ENCODE data around the gene GCHFR. TPM values are rescaled to one million over a fixed set of nuclear protein-coding genes. Genes with fewer than 3 reads are reported as not detected.

The GCHFR gene
- total and polyA plus RNA-seq, 2 donors from 2014 or later, result 15.4 to 145 TPM

GRCh38 chr15:40731034-40731433 is 32.8 kb upstream of the GCHFR start:
- intact Hi-C loops (cut with DNase I), result no loop called here
- no peak for TF ChIP-seq CTCF (IDR thresholded peaks at IDR 0.05; ENCODE audit: borderline replicate concordance, extremely low read depth, insufficient read depth)
- H3K27ac ChIP-seq (ENCODE audit: low read depth in 2 of 2, low read length in 2 of 2), result no peak overlapping the region
- H3K4me1 ChIP-seq (ENCODE audit: control insufficient read depth in 2 of 3, insufficient read depth in 2 of 3, low read depth in 1 of 3, low read length in 3 of 3), result no peaks in the 10 kb centered on the region
- FAIRE-seq (no peak), DNase-seq (no peak)
- H3K9ac ChIP-seq (ENCODE audit: low read length in 3 of 3), result no peak overlapping the region
- H3K36me3 ChIP-seq (ENCODE audit: control insufficient read depth in 2 of 3, insufficient read depth in 3 of 3, low read length in 3 of 3), result peaks cover 2 to 5% (median 4%) of the 10 kb centered on the region in 3 donors
- H3K4me3 ChIP-seq (ENCODE audit: low read length in 3 of 3), result no peak overlapping the region
- H3K9me3 ChIP-seq (ENCODE audit: control insufficient read depth in 2 of 3, insufficient read depth in 1 of 3, low read length in 3 of 3), result no peaks in the 10 kb centered on the region
- H3K27me3 ChIP-seq (ENCODE audit: control insufficient read depth, insufficient read depth, low read length), result no peaks in the 10 kb centered on the region

- DNase-seq, result no peak
- no peak for TF ChIP-seq CTCF (IDR thresholded peaks at IDR 0.05; ENCODE audit: borderline replicate concordance, extremely low read depth, insufficient read depth)
- Histone ChIP-seq H3K4me3 (ENCODE audit: low read length in 3 of 3) (no peak overlapping the region), H3K36me3 (ENCODE audit: control insufficient read depth in 2 of 3, insufficient read depth in 3 of 3, low read length in 3 of 3) (peaks cover 2 to 31% (median 14%) of the 10 kb centered on the region in 3 donors), H3K9ac (ENCODE audit: low read length in 3 of 3) (no peak overlapping the region), H3K9me3 (ENCODE audit: control insufficient read depth in 2 of 3, insufficient read depth in 1 of 3, low read length in 3 of 3) (no peaks in the 10 kb centered on the region), H3K27me3 (ENCODE audit: control insufficient read depth, insufficient read depth, low read length) (no peaks in the 10 kb centered on the region), H3K4me1 (ENCODE audit: control insufficient read depth in 2 of 3, insufficient read depth in 2 of 3, low read depth in 1 of 3, low read length in 3 of 3) (no peaks in the 10 kb centered on the region), H3K27ac (ENCODE audit: low read depth in 2 of 2, low read length in 2 of 2) (no peak overlapping the region)
- intact Hi-C loops (cut with DNase I), result no loop called here
- FAIRE-seq, result no peak
Observed at GRCh38 chr15:40736575-40736974, 27.3 kb upstream of the GCHFR start.

GRCh38 chr15:40737048-40737447 is 26.8 kb upstream of the GCHFR start:
- Histone ChIP-seq H3K4me3 (ENCODE audit: low read length in 3 of 3) (no peak overlapping the region), H3K9me3 (ENCODE audit: control insufficient read depth in 2 of 3, insufficient read depth in 1 of 3, low read length in 3 of 3) (no peaks in the 10 kb centered on the region), H3K36me3 (ENCODE audit: control insufficient read depth in 2 of 3, insufficient read depth in 3 of 3, low read length in 3 of 3) (peaks cover 2 to 31% (median 14%) of the 10 kb centered on the region in 3 donors), H3K27ac (ENCODE audit: low read depth in 2 of 2, low read length in 2 of 2) (no peak overlapping the region), H3K4me1 (ENCODE audit: control insufficient read depth in 2 of 3, insufficient read depth in 2 of 3, low read depth in 1 of 3, low read length in 3 of 3) (no peaks in the 10 kb centered on the region), H3K27me3 (ENCODE audit: control insufficient read depth, insufficient read depth, low read length) (no peaks in the 10 kb centered on the region), H3K9ac (ENCODE audit: low read length in 3 of 3) (no peak overlapping the region)
- intact Hi-C loops (cut with DNase I), result no loop called here
- no peak for FAIRE-seq
- peak in 2 of 5 donors; percentile 30 to 56 for DNase-seq
- no peak for TF ChIP-seq CTCF (IDR thresholded peaks at IDR 0.05; ENCODE audit: borderline replicate concordance, extremely low read depth, insufficient read depth)

GRCh38 chr15:40739047-40739446 is 24.8 kb upstream of the GCHFR start:
- Histone ChIP-seq H3K27ac (ENCODE audit: low read depth in 2 of 2, low read length in 2 of 2) (no peak overlapping the region), H3K9me3 (ENCODE audit: control insufficient read depth in 2 of 3, insufficient read depth in 1 of 3, low read length in 3 of 3) (no peaks in the 10 kb centered on the region), H3K9ac (ENCODE audit: low read length in 3 of 3) (no peak overlapping the region), H3K27me3 (ENCODE audit: control insufficient read depth, insufficient read depth, low read length) (no peaks in the 10 kb centered on the region), H3K36me3 (ENCODE audit: control insufficient read depth in 2 of 3, insufficient read depth in 3 of 3, low read length in 3 of 3) (peaks cover 2 to 41% (median 25%) of the 10 kb centered on the region in 3 donors), H3K4me1 (ENCODE audit: control insufficient read depth in 2 of 3, insufficient read depth in 2 of 3, low read depth in 1 of 3, low read length in 3 of 3) (no peaks in the 10 kb centered on the region), H3K4me3 (ENCODE audit: low read length in 3 of 3) (no peak overlapping the region)
- TF ChIP-seq CTCF (IDR thresholded peaks at IDR 0.05; ENCODE audit: borderline replicate concordance, extremely low read depth, insufficient read depth), result no peak
- DNase-seq (no peak), FAIRE-seq (no peak)
- intact Hi-C loops (cut with DNase I), result no loop called here

Data from kidney (tissue), 14 donors.